Spleen (tissue), 11 donors: Measurements from ENCODE around the gene FNTB. TPM values are rescaled to one million over a fixed set of nuclear protein-coding genes. Genes with fewer than 3 reads are reported as not detected.
A peak's percentile ranks its signal among the peaks of the same experiment; 100 is the strongest.

Experiments
- DNase-seq: peaks from one replicate; pipeline ENCODE4 v3.0.0-alpha.2; 2020
- H3K27ac ChIP-seq, 8 donors: fragments of 200-600 bp; sonication (generic) in 7 of 8; 1 replicate in 4 of 8; 2 replicates in 4 of 8; pipeline versions ENCODE4 v1.5.0 to v1.8.0; 2016 to 2021; ENCODE audit warnings: inconsistent platforms in 4 of 8, mild to moderate bottlenecking in 4 of 8, moderate library complexity in 1 of 8
- H3K27me3 ChIP-seq, 7 donors: fragments of 200-600 bp; sonication (generic) in 6 of 7; replicated peaks in 1 of 7; 1 replicate in 4 of 7; 2 replicates in 3 of 7; pipeline versions ENCODE4 v1.5.0 to v1.8.0; 2016 to 2021; ENCODE audit warnings: inconsistent platforms in 3 of 7, mild to moderate bottlenecking in 1 of 7
- H3K36me3 ChIP-seq, 6 donors: fragments of 200-600 bp; sonication (generic) in 5 of 6; 1 replicate in 4 of 6; 2 replicates in 2 of 6; pipeline versions ENCODE4 v1.5.0 to v1.8.0; 2016 to 2021; ENCODE audit warnings: inconsistent platforms in 2 of 6
- H3K4me1 ChIP-seq, 6 donors: fragments of 200-600 bp; sonication (generic) in 5 of 6; 1 replicate in 3 of 6; 2 replicates in 3 of 6; pipeline versions ENCODE4 v1.5.0 to v1.8.0; 2016 to 2021; ENCODE audit warnings: inconsistent platforms in 3 of 6
- H3K4me3 ChIP-seq, 8 donors: fragments of 200-600 bp; sonication (generic) in 7 of 8; 1 replicate in 4 of 8; 2 replicates in 4 of 8; pipeline versions ENCODE4 v1.5.0 to v1.8.0; 2016 to 2021; ENCODE audit warnings: inconsistent platforms in 4 of 8, mild to moderate bottlenecking in 4 of 8, moderate library complexity in 2 of 8
- H3K9me3 ChIP-seq, 8 donors: fragments of 200-600 bp; sonication (generic) in 7 of 8; 1 replicate in 4 of 8; 2 replicates in 4 of 8; pipeline versions ENCODE4 v1.5.0 to v1.8.0; 2016 to 2021; ENCODE audit warnings: inconsistent platforms in 4 of 8
- POLR2A ChIP-seq, 3 donors: fragments of 450-650 bp; IDR thresholded peaks; one replicate each; pipeline ENCODE4 v1.5.1; 2017; ENCODE audit warnings: antibody characterized with exemption in 3 of 3, mild to moderate bottlenecking in 1 of 3
- POLR2AphosphoS5 ChIP-seq, 3 donors: sonication (generic); formaldehyde crosslinking; IDR thresholded peaks; one replicate each; pipeline ENCODE4 v1.5.1; 2017; ENCODE audit warnings: antibody characterized with exemption in 3 of 3
- WGBS, 5 donors: extraction: QIAGEN DNeasy Blood & Tissue Kit in 3 of 5; methylation state at CpG; one replicate each; pipeline versions ENCODE4 v1.1.5 to v1.1.7; 2013 to 2018; 5-methylcytosine and 5-hydroxymethylcytosine counted together
- intact Hi-C: fragments of 100-400 bp; cut with DNase I; formaldehyde crosslinking; loops from one replicate; pipeline ENCODE4 v1.15.0; 2023; ENCODE audit warnings: low total_unique reads
- polyA plus RNA-seq, 3 donors: library from polyadenylated mRNA; stranded (reverse); fragments of 200-250 nt; gene quantifications; one replicate each; pipeline ENCODE4 v1.2.1, GENCODE V29; 2013
- total RNA-seq, 7 donors: library from RNA; depleted of rRNA in 3 of 7; stranded (reverse); fragments of >200 nt in 3 of 7; fragmentation: NEBNext Ultra II Directional in 4 of 7; extraction: Animal tissue kit (Norgen Biotek cat#: 25700) in 4 of 7; gene quantifications; one replicate each; pipeline versions ENCODE4 v1.1.0 to v1.2.1, GENCODE V29; 2016 to 2021
- TF ChIP-seq, protein P1 (sequence below), 11 experiments: fragments of 200-600 bp in 7 of 11; fragments of 450-650 bp in 4 of 11; sonication (generic) in 4 of 11; IDR thresholded peaks in 8 of 11; conservative IDR thresholded peaks in 3 of 11; 1 replicate in 7 of 11; 2 replicates in 4 of 11; pipeline versions ENCODE4 v1.4.0 to v1.8.0; 2016 to 2021; ENCODE audit warnings: antibody characterized with exemption in 11 of 11, inconsistent platforms in 4 of 11, mild to moderate bottlenecking in 1 of 11
- donor health status: healthy with polysubstance abuse.
- donor health status: DM: no; HTN: no; CAD: no; lungs with moderate emphysema.
- donor health status: DM: no; HTN: no; CAD: no.
- donor health status: Bipolar disorder and iron deficiency.
- donor health status: healthy.
- donor health status: DM: no; HTN: no; CAD: no.
- donor health status: DM: yes; HTN: yes; CAD: no.

The FNTB gene
- total and polyA plus RNA-seq, 10 donors, result 4.7 to 17.0 (median 10.0) TPM

DNA sequence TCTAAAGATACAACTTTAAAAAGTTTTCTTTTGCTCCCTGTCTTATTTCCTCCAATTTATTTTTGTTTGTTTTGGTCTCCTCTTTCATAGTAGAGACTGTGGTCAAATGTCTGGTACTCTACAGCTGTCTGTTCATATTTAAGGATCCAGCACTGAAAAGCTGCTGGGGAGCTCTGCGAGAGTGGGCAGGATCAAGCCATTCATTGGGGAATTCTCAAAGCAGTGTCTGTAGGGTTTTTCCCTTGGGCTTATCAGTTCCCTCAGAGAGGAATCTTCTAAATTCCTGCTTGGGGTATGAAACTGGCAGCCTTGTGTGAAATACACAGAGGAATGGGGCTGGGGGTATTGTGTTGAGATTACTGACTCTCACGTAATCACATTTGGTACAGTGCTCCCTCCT is 52.3 kb downstream of the FNTB start:
- no peaks in the 10 kb centered on the region for H3K27me3 ChIP-seq
- WGBS, 5 donors, result 90 to 96% (median 93%) methylated on average over 2 of the region's 2 CpGs
- no peak for DNase-seq
- H3K4me1 ChIP-seq, result peaks cover 0 to 31% (median 15%) of the 10 kb centered on the region in 6 donors
- H3K27ac ChIP-seq, result no peak overlapping the region
- intact Hi-C loops, result no loop called here
- no peak overlapping the region for H3K4me3 ChIP-seq
- no peaks in the 10 kb centered on the region for H3K9me3 ChIP-seq
- TF ChIP-seq, protein P1, sequence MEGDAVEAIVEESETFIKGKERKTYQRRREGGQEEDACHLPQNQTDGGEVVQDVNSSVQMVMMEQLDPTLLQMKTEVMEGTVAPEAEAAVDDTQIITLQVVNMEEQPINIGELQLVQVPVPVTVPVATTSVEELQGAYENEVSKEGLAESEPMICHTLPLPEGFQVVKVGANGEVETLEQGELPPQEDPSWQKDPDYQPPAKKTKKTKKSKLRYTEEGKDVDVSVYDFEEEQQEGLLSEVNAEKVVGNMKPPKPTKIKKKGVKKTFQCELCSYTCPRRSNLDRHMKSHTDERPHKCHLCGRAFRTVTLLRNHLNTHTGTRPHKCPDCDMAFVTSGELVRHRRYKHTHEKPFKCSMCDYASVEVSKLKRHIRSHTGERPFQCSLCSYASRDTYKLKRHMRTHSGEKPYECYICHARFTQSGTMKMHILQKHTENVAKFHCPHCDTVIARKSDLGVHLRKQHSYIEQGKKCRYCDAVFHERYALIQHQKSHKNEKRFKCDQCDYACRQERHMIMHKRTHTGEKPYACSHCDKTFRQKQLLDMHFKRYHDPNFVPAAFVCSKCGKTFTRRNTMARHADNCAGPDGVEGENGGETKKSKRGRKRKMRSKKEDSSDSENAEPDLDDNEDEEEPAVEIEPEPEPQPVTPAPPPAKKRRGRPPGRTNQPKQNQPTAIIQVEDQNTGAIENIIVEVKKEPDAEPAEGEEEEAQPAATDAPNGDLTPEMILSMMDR (IDR thresholded peaks at IDR 0.05 in 8 of 11, conservative IDR thresholded peaks at IDR 0.05 in 3 of 11), result no peak
- TF ChIP-seq POLR2A (IDR thresholded peaks at IDR 0.05), result no peak
- no peak for TF ChIP-seq POLR2AphosphoS5 (IDR thresholded peaks at IDR 0.05)
- peaks cover 0 to 43% (median 4%) of the 10 kb centered on the region in 6 donors for H3K36me3 ChIP-seq

DNA sequence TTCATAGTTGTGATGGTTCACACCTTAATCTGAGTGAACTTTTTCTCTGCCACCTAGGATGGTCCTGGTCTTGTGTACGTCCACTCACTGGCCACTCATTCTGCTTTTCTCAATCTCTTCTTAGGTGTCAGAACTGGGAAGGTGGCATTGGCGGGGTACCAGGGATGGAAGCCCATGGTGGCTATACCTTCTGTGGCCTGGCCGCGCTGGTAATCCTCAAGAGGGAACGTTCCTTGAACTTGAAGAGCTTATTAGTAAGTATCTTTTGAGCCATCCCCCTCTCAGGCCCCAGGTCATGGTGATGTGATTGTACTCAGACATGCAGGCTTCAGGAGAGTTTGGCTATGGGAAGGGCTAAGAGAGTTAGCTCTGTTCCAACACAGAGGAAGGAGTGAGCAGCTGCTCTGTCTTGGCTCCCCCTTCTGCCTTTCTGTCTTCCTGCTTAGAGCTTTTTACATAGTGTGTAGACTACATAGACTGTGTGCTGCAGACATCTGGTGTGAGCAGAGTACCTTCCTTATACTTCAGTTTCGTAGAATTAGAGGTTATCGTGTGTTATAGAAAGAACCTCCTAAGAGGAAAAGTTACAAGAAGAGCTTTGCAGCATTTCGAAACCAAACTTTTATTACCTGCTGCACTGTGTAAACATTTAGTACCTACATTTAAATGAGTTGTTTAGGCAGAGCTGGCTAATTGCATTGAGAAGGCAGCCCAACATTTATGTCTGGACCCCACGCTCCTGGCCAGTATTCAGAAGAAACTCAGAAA is 54.2 kb downstream of the FNTB start:
- 87 to 94% (median 92%) methylated on average over 9 of the region's 9 CpGs for WGBS, 5 donors
- no peak for TF ChIP-seq POLR2A (IDR thresholded peaks at IDR 0.05)
- no peak for TF ChIP-seq POLR2AphosphoS5 (IDR thresholded peaks at IDR 0.05)
- TF ChIP-seq, protein P1 (IDR thresholded peaks at IDR 0.05 in 8 of 11, conservative IDR thresholded peaks at IDR 0.05 in 3 of 11), result no peak
- intact Hi-C loops, result no loop called here

DNA sequence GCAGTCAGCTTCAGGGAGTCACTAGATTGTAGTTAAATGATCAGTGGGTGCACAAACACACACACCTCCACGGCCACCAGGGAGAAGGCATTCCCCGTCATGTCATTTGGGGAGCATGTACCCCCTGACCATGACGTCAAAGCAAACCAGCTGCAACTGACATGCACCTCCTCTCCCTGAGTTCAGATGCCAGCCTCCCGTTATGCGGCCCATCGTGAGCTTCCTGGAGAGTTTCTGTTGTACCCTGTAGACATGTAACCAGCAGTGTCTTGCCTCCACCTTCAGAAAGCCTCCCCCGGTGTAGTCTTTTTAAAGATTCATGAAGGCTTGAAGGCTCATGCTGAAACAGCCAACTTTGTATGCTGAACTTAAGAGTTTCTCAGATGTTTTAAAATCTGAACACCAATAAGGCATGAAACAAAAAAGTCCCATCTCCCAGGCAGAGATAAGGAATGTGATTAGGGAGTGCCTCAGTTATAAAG is 54.8 kb downstream of the FNTB start:
- Histone ChIP-seq H3K27ac (no peak overlapping the region), H3K27me3 (no peaks in the 10 kb centered on the region), H3K4me1 (peaks cover 0 to 35% (median 14%) of the 10 kb centered on the region in 6 donors), H3K36me3 (peaks cover 0 to 63% (median 6%) of the 10 kb centered on the region in 6 donors), H3K4me3 (no peak overlapping the region), H3K9me3 (no peaks in the 10 kb centered on the region)
- DNase-seq, result no peak
- WGBS, 5 donors, result 87 to 97% (median 93%) methylated on average over 7 of the region's 7 CpGs
- intact Hi-C loops, result no loop called here
- TF ChIP-seq POLR2A (IDR thresholded peaks at IDR 0.05) (no peak), POLR2AphosphoS5 (IDR thresholded peaks at IDR 0.05) (no peak)
- TF ChIP-seq, protein P1 (IDR thresholded peaks at IDR 0.05 in 8 of 11, conservative IDR thresholded peaks at IDR 0.05 in 3 of 11), result no peak

More for the DNA sequence above, 54.2 kb downstream of the FNTB start:
- Histone ChIP-seq H3K36me3 (peaks cover 0 to 57% (median 6%) of the 10 kb centered on the region in 6 donors), H3K27me3 (no peaks in the 10 kb centered on the region), H3K4me1 (peaks cover 0 to 35% (median 14%) of the 10 kb centered on the region in 6 donors), H3K4me3 (no peak overlapping the region), H3K27ac (no peak overlapping the region), H3K9me3 (no peaks in the 10 kb centered on the region)
- no peak for DNase-seq

DNA sequence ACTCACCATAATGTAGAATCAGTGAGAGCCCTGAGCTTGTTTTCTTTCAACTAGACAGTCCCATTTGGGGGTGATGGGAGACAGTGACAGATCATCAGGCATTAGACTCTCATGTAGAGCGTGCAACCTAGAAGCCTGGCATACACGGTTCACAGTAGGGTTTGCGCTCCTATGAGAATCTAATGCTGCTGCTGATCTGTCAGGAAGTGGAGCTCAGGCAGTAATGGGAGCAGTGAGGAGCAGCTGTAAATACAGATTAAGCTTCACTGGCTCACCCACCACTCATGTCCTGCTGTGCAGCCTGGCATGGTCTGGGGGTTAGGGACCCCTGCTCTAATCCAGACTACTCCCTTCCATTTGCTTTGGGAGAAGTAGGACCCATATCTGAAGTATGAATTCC is 55.6 kb downstream of the FNTB start:
- H3K36me3 ChIP-seq, result peaks cover 0 to 64% (median 8%) of the 10 kb centered on the region in 6 donors
- no peak for DNase-seq
- H3K27me3 ChIP-seq, result no peaks in the 10 kb centered on the region
- no peak overlapping the region for H3K4me3 ChIP-seq
- peak overlapping the region in 6 of 8 donors; percentile 30 to 91 (median 59) for H3K27ac ChIP-seq
- H3K4me1 ChIP-seq, result peaks cover 0 to 36% (median 14%) of the 10 kb centered on the region in 6 donors
- TF ChIP-seq, protein P1 (IDR thresholded peaks at IDR 0.05 in 8 of 11, conservative IDR thresholded peaks at IDR 0.05 in 3 of 11), result no peak
- TF ChIP-seq POLR2A (IDR thresholded peaks at IDR 0.05), result no peak
- no peak for TF ChIP-seq POLR2AphosphoS5 (IDR thresholded peaks at IDR 0.05)
- intact Hi-C loops, result no loop called here
- H3K9me3 ChIP-seq, result no peaks in the 10 kb centered on the region
- WGBS, 5 donors, result 65 to 89% (median 75%) methylated on average over 2 to 3 of the region's 3 CpGs
